Lung (tissue), 12 donors: ENCODE measurements around the gene EPC1. TPM values are rescaled to one million over a fixed set of nuclear protein-coding genes. Genes with fewer than 3 reads are reported as not detected.

ENCODE experiments used
- ATAC-seq: fragments of 200-7000 bp; cut with Tn5 transposase; one replicate; pipeline ENCODE4 v1.9.1; 2020; ENCODE audit warnings: moderate number of reproducible peaks; ENCODE audit not compliant: insufficient read depth, low FRiP score
- DNase-seq, 3 donors: peaks; one replicate each; pipeline ENCODE4 v3.0.0-alpha.2; 2013 to 2017
- H3K27ac ChIP-seq, 2 donors: one replicate each; pipeline ENCODE4 v1.5.1; 2013; ENCODE audit warnings: mild to moderate bottlenecking in 2 of 2, moderate library complexity in 2 of 2, control low read depth in 1 of 2, inconsistent platforms in 1 of 2, low read depth in 1 of 2, low read length in 1 of 2
- H3K27me3 ChIP-seq, 3 donors: one replicate each; pipeline ENCODE4 v1.5.1; 2013; ENCODE audit warnings: low read length in 2 of 3; ENCODE audit not compliant: control insufficient read depth in 3 of 3, insufficient read depth in 3 of 3
- H3K36me3 ChIP-seq, 4 donors: one replicate each; pipeline ENCODE4 v1.5.1; 2013; ENCODE audit warnings: low read length in 4 of 4, mild to moderate bottlenecking in 1 of 4, moderate library complexity in 1 of 4; ENCODE audit not compliant: control insufficient read depth in 4 of 4, insufficient read depth in 4 of 4
- H3K4me1 ChIP-seq, 5 donors: one replicate each; pipeline ENCODE4 v1.5.1; 2013; ENCODE audit warnings: low read length in 5 of 5, mild to moderate bottlenecking in 2 of 5, moderate library complexity in 1 of 5; ENCODE audit not compliant: control insufficient read depth in 5 of 5, insufficient read depth in 5 of 5
- H3K4me3 ChIP-seq: one replicate; pipeline ENCODE4 v1.5.1; 2013; ENCODE audit warnings: mild to moderate bottlenecking, control low read depth, moderate library complexity
- H3K9ac ChIP-seq, 2 donors: one replicate each; pipeline ENCODE4 v1.5.1; 2013; ENCODE audit warnings: low read length in 2 of 2, control low read depth in 1 of 2; ENCODE audit not compliant: insufficient read depth in 1 of 2
- H3K9me3 ChIP-seq, 4 donors: one replicate each; pipeline ENCODE4 v1.5.1; 2013; ENCODE audit warnings: low read length in 3 of 4, mild to moderate bottlenecking in 1 of 4, moderate library complexity in 1 of 4; ENCODE audit not compliant: control insufficient read depth in 4 of 4, insufficient read depth in 3 of 4
- CTCF ChIP-seq: IDR thresholded peaks from 2 replicates; pipeline ENCODE4 v1.5.1; 2012; ENCODE audit warnings: mild to moderate bottlenecking; ENCODE audit errors: control extremely low read depth, extremely low read depth
- WGBS, 2 donors: extraction: QIAGEN DNeasy Blood & Tissue Kit; methylation state at CpG; one replicate each; pipeline ENCODE4 v1.1.7; 2013; 5-methylcytosine and 5-hydroxymethylcytosine counted together
- polyA plus RNA-seq, 2 donors: library from polyadenylated mRNA; stranded (reverse); fragments of 200-250 nt; gene quantifications; one replicate each; pipeline ENCODE4 v1.2.1, GENCODE V29; 2013
- total RNA-seq, 2 donors: library from RNA; depleted of rRNA in 1 of 2; stranded (reverse); fragments of >200 nt in 1 of 2; gene quantifications; one replicate each; pipeline ENCODE4 v1.2.1, GENCODE V29; 2014 to 2021
- donor health status: control.
- donor health status: control.
- donor health status: Bipolar disorder and iron deficiency.
- donor health status: healthy.
- donor health status: DM: yes; HTN: yes; CAD: no.

EPC1 gene
- total and polyA plus RNA-seq, 4 donors: 13.2 to 109 (median 26.0) TPM

GRCh38 chr10:32315424-32315823 is 31.5 kb downstream of the EPC1 start:
- no peaks in the 10 kb centered on the region for H3K9me3 ChIP-seq
- H3K36me3 ChIP-seq: peaks cover 0 to 7% (median under 1%) of the 10 kb centered on the region in 4 donors
- WGBS, 2 donors: 72 to 81% methylated on average over 3 of the region's 3 CpGs
- H3K9ac ChIP-seq: no peak overlapping the region
- H3K4me3 ChIP-seq: no peak overlapping the region
- peaks cover 0 to 39% (median 8%) of the 10 kb centered on the region in 5 donors for H3K4me1 ChIP-seq
- TF ChIP-seq CTCF: no peak
- H3K27ac ChIP-seq: no peak overlapping the region
- no peaks in the 10 kb centered on the region for H3K27me3 ChIP-seq
- no peak for ATAC-seq
- no peak for DNase-seq

- H3K9me3 ChIP-seq: no peaks in the 10 kb centered on the region
- TF ChIP-seq CTCF: no peak
- peaks cover 0 to 9% (median under 1%) of the 10 kb centered on the region in 4 donors for H3K36me3 ChIP-seq
- no peaks in the 10 kb centered on the region for H3K27me3 ChIP-seq
- no peak overlapping the region for H3K4me3 ChIP-seq
- DNase-seq (no peak), ATAC-seq (no peak)
- WGBS, 2 donors: 89 to 91% methylated on average over 2 of the region's 2 CpGs
- H3K27ac ChIP-seq: no peak overlapping the region
- H3K9ac ChIP-seq: no peak overlapping the region
- H3K4me1 ChIP-seq: peaks cover 0 to 39% (median 8%) of the 10 kb centered on the region in 5 donors
Observed at GRCh38 chr10:32314588-32314987, 32.4 kb downstream of the EPC1 start.

GRCh38 chr10:32308027-32308603 is 38.8 kb downstream of the EPC1 start:
- Histone ChIP-seq H3K9ac (no peak overlapping the region), H3K9me3 (no peaks in the 10 kb centered on the region), H3K4me3 (no peak overlapping the region), H3K27ac (no peak overlapping the region), H3K27me3 (no peaks in the 10 kb centered on the region), H3K4me1 (peaks cover 0 to 17% (median 4%) of the 10 kb centered on the region in 5 donors), H3K36me3 (peaks cover 0 to 26% (median 9%) of the 10 kb centered on the region in 4 donors)
- 82 to 90% methylated on average over 7 of the region's 7 CpGs for WGBS, 2 donors
- TF ChIP-seq CTCF: no peak
- DNase-seq: no peak
- ATAC-seq: no peak

GRCh38 chr10:32307609-32308008 is 39.3 kb downstream of the EPC1 start:
- WGBS, 2 donors: 60 to 79% methylated on average over 3 of the region's 3 CpGs
- no peak overlapping the region for H3K4me3 ChIP-seq

More at GRCh38 chr10:32307609-32308008, 39.3 kb downstream of the EPC1 start:
- DNase-seq: no peak
- Histone ChIP-seq H3K27me3 (no peaks in the 10 kb centered on the region), H3K27ac (no peak overlapping the region), H3K9ac (no peak overlapping the region), H3K4me1 (peaks cover 0 to 16% (median 3%) of the 10 kb centered on the region in 5 donors), H3K36me3 (peaks cover 0 to 26% (median 10%) of the 10 kb centered on the region in 4 donors), H3K9me3 (no peaks in the 10 kb centered on the region)
- ATAC-seq: no peak
- TF ChIP-seq CTCF: no peak
